BE2C (cell line): Measurements from ENCODE around the gene TTLL6.

Experiments used
- DNase-seq: peaks from one replicate; pipeline ENCODE4 v3.0.0-alpha.2; 2020
- H3K27me3 ChIP-seq: fragments of 250-450 bp; sonication (Bioruptor Pico); 2 replicates; pipeline ENCODE4 v1.5.1; 2020; ENCODE audit warnings: mild to moderate bottlenecking
- H3K36me3 ChIP-seq: fragments of 250-450 bp; sonication (Bioruptor Pico); 2 replicates; pipeline ENCODE4 v1.5.1; 2020; ENCODE audit warnings: mild to moderate bottlenecking
- H3K4me1 ChIP-seq: fragments of 250-450 bp; sonication (Bioruptor Pico); 2 replicates; pipeline ENCODE4 v1.5.1; 2020
- H3K4me3 ChIP-seq: 2 replicates; pipeline ENCODE4 v1.5.1; 2011; ENCODE audit warnings: low read depth, low read length
- H3K9me3 ChIP-seq: fragments of 250-450 bp; sonication (Bioruptor Pico); 2 replicates; pipeline ENCODE4 v1.5.1; 2020
- TF ChIP-seq, protein P1 (sequence below): IDR thresholded peaks from 2 replicates; pipeline ENCODE4 v1.5.1; 2012; ENCODE audit warnings: mild to moderate bottlenecking, low read depth, low read length

TTLL6 gene

DNA sequence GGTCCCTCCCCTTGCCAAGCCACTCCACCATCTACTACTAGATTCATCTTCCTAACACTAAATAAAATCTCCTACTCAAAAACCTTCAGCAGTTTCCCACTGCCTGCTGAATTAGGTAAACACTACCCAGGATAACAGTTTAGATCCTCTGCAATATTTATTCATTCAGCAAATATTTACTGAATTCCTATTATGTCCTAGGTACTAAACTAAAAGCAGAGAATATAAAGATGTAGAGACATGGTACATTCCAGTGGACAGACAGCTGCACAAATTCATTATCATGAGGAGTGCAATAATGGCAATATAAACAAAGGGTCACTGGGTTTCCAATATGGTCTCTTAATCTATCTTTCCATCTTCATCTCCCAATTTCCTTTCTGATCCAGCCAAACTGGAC is 57.7 kb downstream of the TTLL6 start:
- TF ChIP-seq, protein P1, sequence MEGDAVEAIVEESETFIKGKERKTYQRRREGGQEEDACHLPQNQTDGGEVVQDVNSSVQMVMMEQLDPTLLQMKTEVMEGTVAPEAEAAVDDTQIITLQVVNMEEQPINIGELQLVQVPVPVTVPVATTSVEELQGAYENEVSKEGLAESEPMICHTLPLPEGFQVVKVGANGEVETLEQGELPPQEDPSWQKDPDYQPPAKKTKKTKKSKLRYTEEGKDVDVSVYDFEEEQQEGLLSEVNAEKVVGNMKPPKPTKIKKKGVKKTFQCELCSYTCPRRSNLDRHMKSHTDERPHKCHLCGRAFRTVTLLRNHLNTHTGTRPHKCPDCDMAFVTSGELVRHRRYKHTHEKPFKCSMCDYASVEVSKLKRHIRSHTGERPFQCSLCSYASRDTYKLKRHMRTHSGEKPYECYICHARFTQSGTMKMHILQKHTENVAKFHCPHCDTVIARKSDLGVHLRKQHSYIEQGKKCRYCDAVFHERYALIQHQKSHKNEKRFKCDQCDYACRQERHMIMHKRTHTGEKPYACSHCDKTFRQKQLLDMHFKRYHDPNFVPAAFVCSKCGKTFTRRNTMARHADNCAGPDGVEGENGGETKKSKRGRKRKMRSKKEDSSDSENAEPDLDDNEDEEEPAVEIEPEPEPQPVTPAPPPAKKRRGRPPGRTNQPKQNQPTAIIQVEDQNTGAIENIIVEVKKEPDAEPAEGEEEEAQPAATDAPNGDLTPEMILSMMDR = no peak
- no peaks in the 10 kb centered on the region for H3K9me3 ChIP-seq
- no peaks in the 10 kb centered on the region for H3K4me1 ChIP-seq
- H3K36me3 ChIP-seq = no peaks in the 10 kb centered on the region
- DNase-seq = no peak
- peaks cover 93% of the 10 kb centered on the region for H3K27me3 ChIP-seq
- no peak overlapping the region for H3K4me3 ChIP-seq

DNA sequence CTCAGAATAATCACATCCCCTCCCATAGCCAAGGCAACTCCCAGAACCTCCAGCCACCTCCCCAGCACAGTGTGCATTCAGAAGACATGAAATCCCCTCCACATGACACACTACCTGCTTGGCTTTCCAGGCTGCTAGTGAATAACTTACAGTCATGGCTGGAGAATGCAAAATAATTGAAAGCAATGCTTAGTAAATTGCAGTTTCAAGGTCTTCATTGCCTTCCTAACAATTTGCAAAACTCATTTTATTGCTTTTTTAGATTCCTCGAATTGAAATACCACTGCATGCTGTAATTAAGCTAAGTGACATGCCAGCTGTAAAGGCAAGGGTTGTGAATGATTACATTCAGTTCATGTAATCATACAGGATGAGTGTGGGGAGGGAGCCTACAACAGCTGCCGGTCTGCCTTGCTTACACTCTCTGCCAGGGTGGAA is 59.5 kb downstream of the TTLL6 start:
- Histone ChIP-seq H3K36me3 (no peaks in the 10 kb centered on the region), H3K4me3 (no peak overlapping the region), H3K4me1 (no peaks in the 10 kb centered on the region), H3K27me3 (peaks cover 94% of the 10 kb centered on the region), H3K9me3 (no peaks in the 10 kb centered on the region)
- DNase-seq = no peak
- TF ChIP-seq, protein P1 = no peak

DNA sequence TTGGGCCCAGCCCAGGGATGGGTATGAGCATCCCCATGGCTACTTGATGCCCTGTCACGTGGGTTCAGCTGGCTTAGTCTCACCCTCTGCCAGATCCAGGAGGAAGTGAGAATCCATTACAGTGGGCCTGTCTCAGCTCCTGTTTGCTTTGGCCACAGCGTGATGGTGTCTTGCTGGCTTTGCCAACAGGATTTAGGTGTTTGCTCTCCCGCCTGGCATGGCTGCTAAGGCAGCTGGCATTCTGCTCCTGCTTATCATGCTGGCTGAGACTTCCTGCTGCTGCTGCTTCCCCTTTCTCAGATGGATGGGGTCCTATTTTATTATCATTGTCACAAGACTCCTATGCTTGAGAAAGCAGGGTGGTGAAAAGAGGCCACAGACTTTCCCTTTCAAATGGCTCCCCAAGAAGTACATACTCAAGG is 60.2 kb downstream of the TTLL6 start:
- Histone ChIP-seq H3K4me1 (no peaks in the 10 kb centered on the region), H3K9me3 (no peaks in the 10 kb centered on the region), H3K36me3 (no peaks in the 10 kb centered on the region), H3K27me3 (peaks cover 94% of the 10 kb centered on the region), H3K4me3 (no peak overlapping the region)
- TF ChIP-seq, protein P1 = no peak
- DNase-seq = no peak

DNA sequence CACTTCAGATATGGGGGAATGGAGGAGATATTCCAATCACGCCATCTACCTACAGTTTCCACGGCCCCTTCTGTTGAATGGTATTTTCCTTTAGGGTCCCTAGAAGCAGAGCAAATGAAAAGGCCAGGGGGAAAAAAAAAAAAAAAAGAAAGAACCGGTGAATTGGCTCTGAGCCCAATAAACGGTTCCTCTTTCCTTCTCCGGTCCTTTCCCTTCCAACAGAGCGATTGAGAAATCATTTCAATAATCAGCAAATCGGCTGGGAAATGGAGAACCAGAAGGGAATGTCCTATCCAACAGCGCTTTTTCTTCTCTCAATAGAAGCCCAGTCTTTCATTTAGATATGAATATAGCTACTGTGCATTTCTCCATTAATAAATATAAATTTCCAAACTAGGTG is 61.7 kb downstream of the TTLL6 start:
- no peak overlapping the region for H3K4me3 ChIP-seq
- no peak for DNase-seq
- TF ChIP-seq, protein P1 = no peak
- H3K9me3 ChIP-seq = no peaks in the 10 kb centered on the region
- no peaks in the 10 kb centered on the region for H3K36me3 ChIP-seq
- no peaks in the 10 kb centered on the region for H3K4me1 ChIP-seq
- H3K27me3 ChIP-seq = peaks cover 94% of the 10 kb centered on the region

DNA sequence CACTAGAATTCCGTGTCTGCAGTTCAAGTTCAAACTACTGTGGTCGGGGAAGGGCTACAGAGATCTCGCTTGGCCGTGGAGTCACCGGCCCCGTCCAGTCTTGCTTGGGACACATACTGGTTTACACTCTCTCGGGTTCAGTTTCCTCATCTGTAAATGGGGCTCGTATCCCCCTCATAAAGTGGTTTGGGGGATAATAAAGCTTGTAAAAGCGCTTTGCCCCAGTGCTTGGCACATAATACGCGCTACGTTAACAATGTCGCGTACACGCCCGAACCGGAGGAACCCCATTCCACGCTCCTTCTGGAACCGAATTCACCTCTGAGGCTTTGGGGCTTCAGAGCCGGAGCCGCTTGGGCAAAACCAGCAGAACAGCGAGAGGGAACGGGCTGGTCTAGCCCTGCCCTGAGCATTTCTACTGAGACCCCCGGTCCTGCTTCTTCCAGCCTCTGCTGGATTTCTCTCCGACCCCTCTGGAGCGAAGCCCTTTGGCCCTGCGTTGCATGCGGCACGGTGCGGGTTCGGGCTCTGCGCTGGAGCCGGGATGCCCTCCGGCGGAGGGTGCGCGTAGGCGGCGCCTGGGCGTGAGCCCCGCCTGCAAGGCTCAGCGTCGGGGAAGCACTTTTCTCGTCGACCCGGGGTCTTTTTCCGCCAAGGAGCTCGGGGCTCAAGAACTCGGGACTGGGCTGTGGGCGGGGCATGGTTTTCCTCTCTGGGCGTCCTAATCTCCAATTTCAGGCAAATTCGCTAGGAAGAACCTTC is 62.3 kb downstream of the TTLL6 start:
- H3K4me1 ChIP-seq = no peaks in the 10 kb centered on the region

More for the DNA sequence above, 62.3 kb downstream of the TTLL6 start:
- H3K27me3 ChIP-seq = peaks cover 96% of the 10 kb centered on the region
- TF ChIP-seq, protein P1 = no peak
- H3K9me3 ChIP-seq = no peaks in the 10 kb centered on the region
- no peaks in the 10 kb centered on the region for H3K36me3 ChIP-seq
- DNase-seq = no peak
- no peak overlapping the region for H3K4me3 ChIP-seq
